Central memory CD4-positive, alpha-beta T cell (primary cell): ENCODE measurements around the gene ETHE1.

ENCODE experiments used
- DNase-seq: peaks from one replicate; pipeline ENCODE4 v3.0.0; 2022

Gene ETHE1

GRCh38 chr19:43463381-43464133 is 63.4 kb downstream of the ETHE1 start:
- DNase-seq = peak; percentile 98

- DNase-seq = no peak
Measured at GRCh38 chr19:43462785-43463380, 64.1 kb downstream of the ETHE1 start.

GRCh38 chr19:43462383-43462782 is 64.6 kb downstream of the ETHE1 start:
- no peak for DNase-seq

- no peak for DNase-seq
Measured at GRCh38 chr19:43461303-43461702, 65.7 kb downstream of the ETHE1 start.

- no peak for DNase-seq
Measured at GRCh38 chr19:43460362-43461016, 66.5 kb downstream of the ETHE1 start.

- DNase-seq = no peak
Measured at GRCh38 chr19:43457809-43458208, 69.2 kb downstream of the ETHE1 start.
